ENCODE results near the gene OR51Q1. TPM values are rescaled to one million over a fixed set of nuclear protein-coding genes. Genes with fewer than 3 reads are reported as not detected.

The OR51Q1 gene
- total and polyA plus RNA-seq, 2 donors (not counting 1 experiment from before 2014, with no cell fraction given): not detected

DNA sequence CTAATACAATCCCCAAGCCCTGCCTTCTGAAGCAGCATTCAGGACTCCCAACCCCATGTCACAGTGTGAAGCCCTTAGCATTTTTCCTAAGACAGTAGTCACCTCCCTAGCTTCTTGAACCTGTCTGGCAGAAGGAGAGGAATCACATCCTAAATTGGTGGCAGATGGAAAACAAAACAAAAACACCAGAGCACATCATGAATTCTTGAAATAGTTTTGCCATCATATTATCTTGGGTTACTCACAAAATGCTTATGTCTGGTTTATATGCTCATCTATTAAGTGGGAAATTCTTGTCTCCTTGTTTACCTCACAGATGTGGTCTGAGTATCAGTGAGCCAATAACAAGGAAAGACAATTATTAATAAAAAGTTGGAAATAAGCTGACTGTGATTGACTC is 23.0 kb upstream of the OR51Q1 start:
- no peak overlapping the region for H3K4me2 ChIP-seq (replicated peaks; ENCODE audit: low read depth, low read length, poor library complexity, severe bottlenecking)
- DNase-seq: no peak
- no peak overlapping the region for H3K4me3 ChIP-seq (ENCODE audit: control extremely low read depth in 1 of 5, extremely low read depth in 1 of 5, insufficient read depth in 1 of 5, low read depth in 2 of 5, low read length in 4 of 5)
- ATAC-seq (ENCODE audit: low read depth): no peak
- no peaks in the 10 kb centered on the region for H3K79me2 ChIP-seq (ENCODE audit: control insufficient read depth, insufficient read depth, low read length)
- H2AFZ ChIP-seq (ENCODE audit: insufficient read depth, low read depth, low read length, poor library complexity, severe bottlenecking): no peak overlapping the region
- no peak for TF ChIP-seq EZH2 (IDR thresholded peaks at IDR 0.05; ENCODE audit: borderline replicate concordance, insufficient read depth, low read depth, low read length, poor library complexity, severe bottlenecking)
- TF ChIP-seq, protein P1, sequence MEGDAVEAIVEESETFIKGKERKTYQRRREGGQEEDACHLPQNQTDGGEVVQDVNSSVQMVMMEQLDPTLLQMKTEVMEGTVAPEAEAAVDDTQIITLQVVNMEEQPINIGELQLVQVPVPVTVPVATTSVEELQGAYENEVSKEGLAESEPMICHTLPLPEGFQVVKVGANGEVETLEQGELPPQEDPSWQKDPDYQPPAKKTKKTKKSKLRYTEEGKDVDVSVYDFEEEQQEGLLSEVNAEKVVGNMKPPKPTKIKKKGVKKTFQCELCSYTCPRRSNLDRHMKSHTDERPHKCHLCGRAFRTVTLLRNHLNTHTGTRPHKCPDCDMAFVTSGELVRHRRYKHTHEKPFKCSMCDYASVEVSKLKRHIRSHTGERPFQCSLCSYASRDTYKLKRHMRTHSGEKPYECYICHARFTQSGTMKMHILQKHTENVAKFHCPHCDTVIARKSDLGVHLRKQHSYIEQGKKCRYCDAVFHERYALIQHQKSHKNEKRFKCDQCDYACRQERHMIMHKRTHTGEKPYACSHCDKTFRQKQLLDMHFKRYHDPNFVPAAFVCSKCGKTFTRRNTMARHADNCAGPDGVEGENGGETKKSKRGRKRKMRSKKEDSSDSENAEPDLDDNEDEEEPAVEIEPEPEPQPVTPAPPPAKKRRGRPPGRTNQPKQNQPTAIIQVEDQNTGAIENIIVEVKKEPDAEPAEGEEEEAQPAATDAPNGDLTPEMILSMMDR (IDR thresholded peaks at IDR 0.05): no peak
- Mint-ChIP-seq H3K4me1 (no peaks in the 10 kb centered on the region), H3K27ac (no peak overlapping the region), H3K27me3 (peaks cover 9% of the 10 kb centered on the region), H3K4me3 (no peak overlapping the region), H3K9me3 (ENCODE audit: insufficient read depth) (no peaks in the 10 kb centered on the region)
- intact Hi-C loops (cut with micrococcal nuclease): no loop called here
- ChIA-PET POLR2A (no interaction called here), CTCF (no interaction called here)
- no peaks in the 10 kb centered on the region for H3K36me3 ChIP-seq (replicated peaks in 1 of 2; ENCODE audit: control extremely low read depth in 1 of 2, control insufficient read depth in 1 of 2, extremely low read depth in 1 of 2, insufficient read depth in 2 of 2, low read length in 1 of 2)
- H3K4me1 ChIP-seq (ENCODE audit: control insufficient read depth in 2 of 2, insufficient read depth in 2 of 2, low read length in 2 of 2): no peaks in the 10 kb centered on the region
- H3K9ac ChIP-seq (ENCODE audit: low read length): no peak overlapping the region
- no peaks in the 10 kb centered on the region for H3K27me3 ChIP-seq (replicated peaks in 1 of 4; ENCODE audit: control extremely low read depth in 1 of 4, control insufficient read depth in 3 of 4, insufficient read depth in 4 of 4, low read length in 3 of 4)
- H4K20me1 ChIP-seq (ENCODE audit: control insufficient read depth, insufficient read depth, low read length, poor library complexity, severe bottlenecking): no peaks in the 10 kb centered on the region
- H3K27ac ChIP-seq (ENCODE audit: low read length in 2 of 2): no peak overlapping the region
- no peaks in the 10 kb centered on the region for H3K9me3 ChIP-seq (ENCODE audit: control extremely low read depth in 1 of 3, control insufficient read depth in 2 of 3, insufficient read depth in 1 of 3, low read length in 2 of 3)

DNA sequence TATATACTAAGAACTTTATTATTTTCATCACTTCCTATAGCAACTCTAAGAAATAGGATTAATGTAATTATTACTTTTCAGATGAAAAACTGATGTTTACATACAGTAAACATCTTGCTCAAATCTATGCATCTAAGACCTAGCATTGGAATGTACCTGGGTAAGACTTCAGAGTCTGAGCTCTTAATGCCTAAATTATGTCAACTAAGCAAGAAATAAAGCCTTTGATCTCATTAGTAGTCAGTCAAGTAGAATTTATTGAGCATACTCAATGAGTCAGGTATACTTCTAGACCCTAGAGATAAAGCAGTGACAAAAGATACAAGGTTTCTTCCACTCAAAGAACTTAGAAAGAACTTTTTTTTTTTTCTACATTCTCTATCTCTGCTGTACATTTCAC is 16.7 kb upstream of the OR51Q1 start:
- H3K4me1 ChIP-seq (ENCODE audit: control insufficient read depth in 2 of 2, insufficient read depth in 2 of 2, low read length in 2 of 2): no peaks in the 10 kb centered on the region
- peaks cover 0 to 9% (median 0%) of the 10 kb centered on the region in 4 experiments for H3K27me3 ChIP-seq (replicated peaks in 1 of 4; ENCODE audit: control extremely low read depth in 1 of 4, control insufficient read depth in 3 of 4, insufficient read depth in 4 of 4, low read length in 3 of 4)
- ATAC-seq (ENCODE audit: low read depth) (no peak), DNase-seq (no peak)
- Mint-ChIP-seq H3K4me3 (no peak overlapping the region), H3K9me3 (ENCODE audit: insufficient read depth) (no peaks in the 10 kb centered on the region), H3K4me1 (no peaks in the 10 kb centered on the region), H3K27me3 (peaks cover 14% of the 10 kb centered on the region), H3K27ac (no peak overlapping the region)
- H4K20me1 ChIP-seq (ENCODE audit: control insufficient read depth, insufficient read depth, low read length, poor library complexity, severe bottlenecking): no peaks in the 10 kb centered on the region
- POLR2A ChIA-PET: no interaction called here
- H3K4me2 ChIP-seq (replicated peaks; ENCODE audit: low read depth, low read length, poor library complexity, severe bottlenecking): no peak overlapping the region
- TF ChIP-seq, protein P1 (IDR thresholded peaks at IDR 0.05): no peak
- no peak overlapping the region for H2AFZ ChIP-seq (ENCODE audit: insufficient read depth, low read depth, low read length, poor library complexity, severe bottlenecking)
- no peak overlapping the region for H3K4me3 ChIP-seq (ENCODE audit: control extremely low read depth in 1 of 5, extremely low read depth in 1 of 5, insufficient read depth in 1 of 5, low read depth in 2 of 5, low read length in 4 of 5)
- peaks cover 0 to 4% (median 0%) of the 10 kb centered on the region in 3 donors for H3K9me3 ChIP-seq (ENCODE audit: control extremely low read depth in 1 of 3, control insufficient read depth in 2 of 3, insufficient read depth in 1 of 3, low read length in 2 of 3)
- intact Hi-C loops (cut with micrococcal nuclease): no loop called here
- H3K36me3 ChIP-seq (replicated peaks in 1 of 2; ENCODE audit: control extremely low read depth in 1 of 2, control insufficient read depth in 1 of 2, extremely low read depth in 1 of 2, insufficient read depth in 2 of 2, low read length in 1 of 2): no peaks in the 10 kb centered on the region
- H3K9ac ChIP-seq (ENCODE audit: low read length): no peak overlapping the region
- CTCF ChIA-PET: no interaction called here
- H3K79me2 ChIP-seq (ENCODE audit: control insufficient read depth, insufficient read depth, low read length): no peaks in the 10 kb centered on the region
- H3K27ac ChIP-seq (ENCODE audit: low read length in 2 of 2): no peak overlapping the region
